Measurements from ENCODE around the gene SOHLH1.

DNA sequence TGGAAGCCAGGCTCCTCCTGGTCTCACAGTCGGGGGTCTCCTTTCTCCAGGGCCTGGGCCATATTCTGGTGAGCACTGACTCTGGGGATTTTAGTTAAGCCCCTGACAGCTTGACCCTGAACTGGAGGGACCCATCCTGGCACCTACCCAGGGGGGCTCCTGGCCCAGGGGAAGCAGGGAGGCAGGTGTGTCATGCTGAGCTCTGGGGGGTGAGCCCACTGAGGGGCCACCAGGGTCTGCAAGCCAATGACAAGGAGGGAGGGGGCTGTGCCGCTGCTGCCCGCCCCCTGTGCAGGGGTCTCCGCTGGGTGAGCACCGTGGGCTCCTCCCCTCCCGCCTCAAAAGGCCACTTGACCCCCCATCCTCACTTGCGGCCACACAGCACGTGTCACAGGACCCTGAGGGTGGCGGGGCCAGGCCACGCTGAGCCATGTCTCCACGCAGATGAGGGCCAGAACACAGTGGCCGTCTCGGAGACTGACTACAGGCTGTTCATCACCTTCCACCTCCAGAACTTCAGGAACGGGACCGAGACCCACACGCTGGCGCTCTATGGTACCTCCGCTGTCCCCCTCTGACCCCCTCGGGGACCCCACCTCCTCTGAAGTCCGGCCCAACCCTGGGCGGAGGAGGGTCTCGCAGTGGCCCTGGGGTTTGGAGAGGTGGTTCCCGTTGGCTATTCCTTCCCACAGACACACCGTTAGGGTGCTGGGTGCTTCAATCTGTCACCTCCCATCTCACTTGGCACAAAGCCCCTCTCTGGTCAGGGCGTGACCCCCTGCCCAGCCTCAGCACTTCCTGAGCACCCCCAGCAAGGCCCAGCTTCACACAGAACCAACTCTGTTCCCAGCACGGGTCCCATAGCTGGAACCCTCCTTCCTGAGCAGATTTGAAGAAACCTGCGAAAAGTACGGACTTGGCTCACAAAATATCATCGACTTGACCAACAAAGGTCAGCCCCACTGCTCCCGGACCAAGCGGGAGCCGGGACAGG is 34.2 kb downstream of the SOHLH1 start:
- no peak for TF ChIP-seq ZNF274 (IDR thresholded peaks at IDR 0.05; ENCODE audit: low read depth, low read length)
- no peak for TF ChIP-seq YY1 (IDR thresholded peaks at IDR 0.05; ENCODE audit: insufficient read depth, insufficient read length)

All from NT2/D1 (cell line).